Psoas muscle (tissue), 8 donors: Measurements from ENCODE around the gene RBM47. TPM values are rescaled to one million over a fixed set of nuclear protein-coding genes. Genes with fewer than 3 reads are reported as not detected.
"Not testable (repeated sequence)": the region's sequence is repeated elsewhere in the genome, so short reads cannot be mapped to it uniquely, and the experiment has no call there.

Experiments
- ATAC-seq, 4 donors: fragments of 200-7000 bp; cut with Tn5 transposase; one replicate each; pipeline ENCODE4 v1.9.1; 2020; ENCODE audit warnings: moderate library complexity in 3 of 4, mild to moderate bottlenecking in 2 of 4
- DNase-seq, 2 donors: peaks; one replicate each; pipeline ENCODE4 v3.0.0-alpha.2; 2020
- H3K27ac ChIP-seq: fragments of 200-600 bp; one replicate; pipeline ENCODE4 v1.8.0; 2022
- H3K27me3 ChIP-seq, 3 donors: fragments of 200-600 bp in 1 of 3; one replicate each; pipeline versions ENCODE4 v1.6.1 to v1.8.0; 2013 to 2022; ENCODE audit warnings: low read length in 2 of 3, mild to moderate bottlenecking in 2 of 3, moderate library complexity in 1 of 3; ENCODE audit not compliant: insufficient read depth in 3 of 3
- H3K36me3 ChIP-seq, 2 donors: fragments of 200-600 bp in 1 of 2; one replicate each; pipeline versions ENCODE4 v1.6.1 to v1.8.0; 2013 to 2022; ENCODE audit warnings: low read depth in 1 of 2, mild to moderate bottlenecking in 1 of 2, moderate library complexity in 1 of 2; ENCODE audit not compliant: insufficient read depth in 1 of 2
- H3K4me1 ChIP-seq: fragments of 200-600 bp; one replicate; pipeline ENCODE4 v1.8.0; 2022
- H3K4me3 ChIP-seq: fragments of 200-600 bp; one replicate; pipeline ENCODE4 v1.8.0; 2022; ENCODE audit warnings: mild to moderate bottlenecking
- H3K9me3 ChIP-seq: fragments of 200-600 bp; one replicate; pipeline ENCODE4 v1.8.0; 2022
- WGBS, 3 donors: extraction: QIAGEN DNeasy Blood & Tissue Kit; methylation state at CpG; one replicate each; pipeline versions ENCODE4 v1.1.6 to v1.1.7; 2013; 5-methylcytosine and 5-hydroxymethylcytosine counted together
- intact Hi-C, 2 donors: fragments of 100-400 bp; cut with DNase I; formaldehyde crosslinking; loops; one replicate each; pipeline versions ENCODE4 v1.11.0 to v1.14.2; 2022
- polyA plus RNA-seq, 3 donors: library from polyadenylated mRNA; stranded (reverse); fragments of 200-250 nt; gene quantifications; one replicate each; pipeline ENCODE4 v1.2.3, GENCODE V29; 2013
- total RNA-seq, 4 donors: library from RNA; stranded (reverse); fragmentation: NEBNext Ultra II Directional in 2 of 4; extraction: Animal tissue kit (Norgen Biotek cat#: 25700) in 2 of 4; gene quantifications; one replicate each; pipeline versions ENCODE4 v1.2.1 to v1.2.4, GENCODE V29; 2021 to 2023
- TF ChIP-seq, protein P1 (sequence below): fragments of 200-600 bp; IDR thresholded peaks from one replicate; pipeline ENCODE4 v1.8.0; 2022; ENCODE audit warnings: antibody characterized with exemption
- donor health status: healthy with polysubstance abuse.
- donor health status: DM: no; HTN: no; CAD: no; lungs with moderate emphysema.
- donor health status: Bipolar disorder and iron deficiency.
- donor health status: healthy.
- donor health status: DM: yes; HTN: yes; CAD: no.
- donor health status: DM: no; HTN: no; CAD: no.
- donor health status: DM: no; HTN: no; CAD: no.
- donor health status: DM: yes; HTN: yes; CAD: no.

RBM47 gene
- total and polyA plus RNA-seq, 7 donors = 0.17 to 2.3 (median 1.2) TPM

DNA sequence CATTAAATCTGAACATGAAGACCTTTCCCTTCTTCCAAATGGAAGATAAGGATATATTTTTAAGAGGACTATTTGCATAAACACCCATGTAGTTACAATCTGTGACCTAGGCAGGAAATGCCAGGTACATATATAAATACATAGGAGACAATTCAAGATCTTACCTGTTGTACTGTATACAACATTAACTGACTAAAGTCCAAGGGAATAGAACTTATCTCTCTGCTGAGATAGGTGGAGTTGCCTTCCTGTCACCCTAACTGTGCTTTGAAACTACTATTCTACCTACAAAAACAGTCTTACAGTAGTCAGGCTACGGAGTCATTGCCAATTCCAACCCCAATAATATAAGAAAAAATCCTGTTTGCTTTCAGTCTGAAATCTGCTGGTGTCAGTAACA, 188.2 kb downstream of the RBM47 start:
- H3K4me1 ChIP-seq = no peaks in the 10 kb centered on the region
- 85 to 97% (median 88%) methylated on average over 1 of the region's 1 CpG for WGBS, 3 donors
- no peak overlapping the region for H3K27ac ChIP-seq
- no peaks in the 10 kb centered on the region for H3K36me3 ChIP-seq
- TF ChIP-seq, protein P1, sequence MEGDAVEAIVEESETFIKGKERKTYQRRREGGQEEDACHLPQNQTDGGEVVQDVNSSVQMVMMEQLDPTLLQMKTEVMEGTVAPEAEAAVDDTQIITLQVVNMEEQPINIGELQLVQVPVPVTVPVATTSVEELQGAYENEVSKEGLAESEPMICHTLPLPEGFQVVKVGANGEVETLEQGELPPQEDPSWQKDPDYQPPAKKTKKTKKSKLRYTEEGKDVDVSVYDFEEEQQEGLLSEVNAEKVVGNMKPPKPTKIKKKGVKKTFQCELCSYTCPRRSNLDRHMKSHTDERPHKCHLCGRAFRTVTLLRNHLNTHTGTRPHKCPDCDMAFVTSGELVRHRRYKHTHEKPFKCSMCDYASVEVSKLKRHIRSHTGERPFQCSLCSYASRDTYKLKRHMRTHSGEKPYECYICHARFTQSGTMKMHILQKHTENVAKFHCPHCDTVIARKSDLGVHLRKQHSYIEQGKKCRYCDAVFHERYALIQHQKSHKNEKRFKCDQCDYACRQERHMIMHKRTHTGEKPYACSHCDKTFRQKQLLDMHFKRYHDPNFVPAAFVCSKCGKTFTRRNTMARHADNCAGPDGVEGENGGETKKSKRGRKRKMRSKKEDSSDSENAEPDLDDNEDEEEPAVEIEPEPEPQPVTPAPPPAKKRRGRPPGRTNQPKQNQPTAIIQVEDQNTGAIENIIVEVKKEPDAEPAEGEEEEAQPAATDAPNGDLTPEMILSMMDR = no peak
- H3K27me3 ChIP-seq = no peaks in the 10 kb centered on the region
- no peaks in the 10 kb centered on the region for H3K9me3 ChIP-seq
- H3K4me3 ChIP-seq = no peak overlapping the region
- DNase-seq (no peak), ATAC-seq (no peak)
- intact Hi-C loops = no loop called here

DNA sequence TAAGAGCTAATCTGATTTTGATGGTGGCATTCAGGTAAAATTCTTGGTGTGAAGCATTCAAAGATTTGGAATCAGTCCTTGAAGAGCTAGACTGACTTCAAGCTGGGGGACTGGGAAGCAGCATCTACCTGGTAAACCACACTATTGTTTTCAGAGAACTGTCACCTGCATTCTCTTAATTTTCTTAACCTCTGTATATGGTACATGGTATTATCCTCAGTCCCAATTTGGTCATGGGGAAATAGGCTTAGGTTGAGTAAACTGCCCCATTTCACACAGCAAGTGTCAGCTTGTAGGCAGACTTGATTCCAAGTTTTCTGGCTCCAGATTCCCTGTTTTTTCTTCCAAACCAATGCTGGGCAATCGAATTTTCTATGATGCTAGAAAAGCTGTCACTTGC, 190.1 kb downstream of the RBM47 start:
- Histone ChIP-seq H3K27me3 (no peaks in the 10 kb centered on the region), H3K36me3 (no peaks in the 10 kb centered on the region), H3K4me1 (no peaks in the 10 kb centered on the region), H3K27ac (no peak overlapping the region), H3K9me3 (no peaks in the 10 kb centered on the region), H3K4me3 (no peak overlapping the region)
- 17 to 30% (median 27%) methylated on average over 1 of the region's 1 CpG for WGBS, 3 donors
- no peak for DNase-seq
- intact Hi-C loops = no loop called here
- TF ChIP-seq, protein P1 = no peak
- no peak for ATAC-seq

DNA sequence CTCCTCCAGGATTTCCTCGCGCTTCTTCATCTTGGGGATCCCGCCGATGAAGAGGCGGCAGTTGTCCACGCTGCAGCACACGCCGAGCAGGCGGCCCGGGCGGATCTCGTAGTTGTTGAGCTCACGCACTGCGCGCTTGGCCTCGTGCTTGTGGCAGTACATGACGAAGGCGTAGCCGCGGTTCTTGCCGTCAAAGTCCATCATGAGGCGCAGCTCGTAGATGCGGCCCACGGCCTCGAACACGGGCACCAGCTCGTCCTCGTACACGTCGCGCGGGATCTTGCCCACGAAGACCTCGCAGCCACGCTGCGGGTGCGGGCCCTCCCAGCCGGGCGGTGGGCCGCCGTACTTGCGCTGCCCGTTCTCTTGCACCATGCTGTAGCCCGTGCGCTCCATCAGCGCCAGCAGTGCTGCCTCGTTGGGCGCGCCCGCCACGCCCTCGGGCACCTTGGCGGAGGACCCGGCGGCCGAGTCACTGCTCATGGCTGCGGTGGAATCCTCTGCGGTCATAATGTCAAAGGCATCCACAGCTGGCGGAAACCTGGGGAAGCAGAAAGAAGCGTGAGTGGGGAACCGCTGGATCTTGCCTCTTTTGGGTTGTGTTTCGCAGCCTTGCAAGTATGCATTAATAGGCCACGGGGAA, 191.2 kb downstream of the RBM47 start:
- intact Hi-C loops = no loop called here
- Histone ChIP-seq H3K36me3 (no peaks in the 10 kb centered on the region), H3K4me3 (no peak overlapping the region), H3K27me3 (no peaks in the 10 kb centered on the region), H3K27ac (no peak overlapping the region), H3K9me3 (no peaks in the 10 kb centered on the region), H3K4me1 (no peaks in the 10 kb centered on the region)
- DNase-seq (no peak), ATAC-seq (no peak)
- 95 to 96% (median 96%) methylated on average over 64 of the region's 64 CpGs for WGBS, 3 donors
- TF ChIP-seq, protein P1 = no peak

DNA sequence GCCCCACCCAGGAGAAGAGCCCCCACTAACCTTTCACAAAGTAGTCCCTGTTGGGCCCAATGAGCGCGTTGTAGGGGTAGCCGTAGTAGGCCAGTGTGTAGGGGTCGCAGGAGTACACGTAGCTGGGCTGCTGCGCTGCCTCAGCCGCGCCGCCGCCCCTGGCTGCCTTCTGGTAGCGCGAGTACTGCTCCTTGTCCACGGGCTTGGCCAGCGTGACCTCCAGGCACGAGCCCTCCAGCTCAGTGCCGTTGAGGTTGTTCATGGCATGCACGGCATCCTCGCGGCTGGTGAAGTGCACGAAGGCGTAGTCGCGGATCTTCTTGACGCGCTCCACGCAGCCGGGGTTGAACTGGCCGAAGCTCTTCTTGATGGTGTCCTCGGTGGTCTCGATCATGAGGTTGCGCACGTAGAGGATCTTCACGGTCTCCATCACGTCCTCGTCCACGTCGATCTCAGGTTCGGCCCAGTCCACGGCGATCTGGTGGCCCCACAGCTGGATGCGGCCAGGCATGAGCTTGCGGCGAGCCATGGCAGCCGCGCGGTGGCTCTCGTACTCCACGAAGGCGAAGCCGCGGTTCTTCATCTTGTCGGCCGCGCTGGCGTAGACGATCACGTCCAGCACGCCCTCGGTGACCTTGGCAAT, 191.8 kb downstream of the RBM47 start:
- Histone ChIP-seq H3K9me3 (no peaks in the 10 kb centered on the region), H3K27ac (no peak overlapping the region), H3K36me3 (no peaks in the 10 kb centered on the region), H3K4me1 (no peaks in the 10 kb centered on the region), H3K4me3 (no peak overlapping the region), H3K27me3 (no peaks in the 10 kb centered on the region)
- WGBS, 3 donors = 98% methylated on average over 59 of the region's 59 CpGs
- TF ChIP-seq, protein P1 = no peak
- ATAC-seq (no peak), DNase-seq (no peak)
- intact Hi-C loops = no loop called here

DNA sequence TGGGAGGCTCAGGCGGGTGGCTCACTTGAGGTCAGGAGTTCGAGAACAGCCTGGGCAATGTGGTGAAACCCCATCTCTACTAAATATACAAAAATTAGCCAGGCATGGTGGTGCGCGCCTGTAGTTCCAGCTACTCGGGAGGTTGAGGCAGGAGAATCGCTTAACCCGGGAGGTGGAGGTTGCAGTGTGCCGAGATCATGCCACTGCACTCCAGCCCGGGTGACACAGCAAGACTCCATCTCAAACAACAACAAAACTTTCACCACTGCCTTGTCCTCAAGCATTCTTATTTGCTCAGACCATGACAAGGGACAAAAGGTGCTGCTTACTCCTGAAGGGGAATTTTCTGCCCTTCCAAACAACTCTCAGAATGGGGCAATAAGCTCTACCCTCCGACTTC, 194.4 kb downstream of the RBM47 start:
- H3K4me1 ChIP-seq, H3K9me3 ChIP-seq, DNase-seq, H3K4me3 ChIP-seq, H3K27me3 ChIP-seq, H3K27ac ChIP-seq, H3K36me3 ChIP-seq, ATAC-seq, intact Hi-C loops: not testable (repeated sequence)
- 88 to 92% (median 90%) methylated on average over 10 of the region's 10 CpGs for WGBS, 3 donors
